ENCODE results near the gene SLFN13.

DNA sequence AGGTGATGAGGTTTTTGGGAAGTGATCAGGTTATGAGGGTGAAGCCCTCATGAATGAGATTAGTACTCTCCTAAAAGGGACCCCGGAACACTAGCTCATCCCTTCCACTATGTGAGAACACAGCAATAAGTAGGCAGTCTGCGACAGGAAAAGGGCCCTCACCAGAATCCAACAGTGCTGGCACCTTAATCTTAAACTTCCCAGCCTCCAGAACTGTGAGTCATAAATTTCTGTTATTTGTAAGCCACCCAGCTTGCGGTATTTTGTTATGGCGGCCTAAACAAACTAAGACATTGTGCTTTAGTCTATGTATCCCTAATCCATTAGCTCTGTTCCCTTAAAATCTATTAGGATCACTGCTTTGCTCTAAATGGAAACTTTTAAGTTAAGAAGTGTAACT lies 24.8 kb downstream of the SLFN13 start:
- TF ChIP-seq, protein P1, sequence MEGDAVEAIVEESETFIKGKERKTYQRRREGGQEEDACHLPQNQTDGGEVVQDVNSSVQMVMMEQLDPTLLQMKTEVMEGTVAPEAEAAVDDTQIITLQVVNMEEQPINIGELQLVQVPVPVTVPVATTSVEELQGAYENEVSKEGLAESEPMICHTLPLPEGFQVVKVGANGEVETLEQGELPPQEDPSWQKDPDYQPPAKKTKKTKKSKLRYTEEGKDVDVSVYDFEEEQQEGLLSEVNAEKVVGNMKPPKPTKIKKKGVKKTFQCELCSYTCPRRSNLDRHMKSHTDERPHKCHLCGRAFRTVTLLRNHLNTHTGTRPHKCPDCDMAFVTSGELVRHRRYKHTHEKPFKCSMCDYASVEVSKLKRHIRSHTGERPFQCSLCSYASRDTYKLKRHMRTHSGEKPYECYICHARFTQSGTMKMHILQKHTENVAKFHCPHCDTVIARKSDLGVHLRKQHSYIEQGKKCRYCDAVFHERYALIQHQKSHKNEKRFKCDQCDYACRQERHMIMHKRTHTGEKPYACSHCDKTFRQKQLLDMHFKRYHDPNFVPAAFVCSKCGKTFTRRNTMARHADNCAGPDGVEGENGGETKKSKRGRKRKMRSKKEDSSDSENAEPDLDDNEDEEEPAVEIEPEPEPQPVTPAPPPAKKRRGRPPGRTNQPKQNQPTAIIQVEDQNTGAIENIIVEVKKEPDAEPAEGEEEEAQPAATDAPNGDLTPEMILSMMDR (IDR thresholded peaks at IDR 0.05; ENCODE audit: poor library complexity), result no peak
- TF ChIP-seq EZH2 (IDR thresholded peaks at IDR 0.05; ENCODE audit: borderline replicate concordance), result no peak

All from hepatocyte (in vitro differentiated cells).